HCT116 (cell line): ENCODE results near the gene AXL. TPM values are rescaled to one million over a fixed set of nuclear protein-coding genes. Genes with fewer than 3 reads are reported as not detected.

Experiments used
- ATAC-seq: fragments of 200-7000 bp; cut with Tn5 transposase; 2 replicates; pipeline ENCODE4 v1.9.1; 2020; ENCODE audit warnings: mild to moderate bottlenecking, moderate library complexity
- BruUV-seq: library from RNA; stranded (reverse); fragments of 400-500 nt; replicated peaks from 2 replicates; lab custom pipeline; 2021; lab: Mats Ljungman, UMichigan
- CTCF ChIA-PET: fragments of 300-600 bp; sonication (Branson Sonifier 250); formaldehyde crosslinking; loops from one replicate; lab custom pipeline; 2021; ENCODE audit warnings: antibody characterized with exemption; lab: Charles Lee
- POLR2A ChIA-PET: fragments of 300-600, 350-600 bp; sonication (Branson Sonifier 250); formaldehyde crosslinking; loops from one replicate; lab custom pipeline; 2021; ENCODE audit warnings: antibody characterized with exemption; lab: Charles Lee
- RAD21 ChIA-PET, 2 experiments: fragments of 300-600 bp; sonication (Branson Sonifier 250); formaldehyde crosslinking; loops; one replicate each; lab custom pipeline; 2023; ENCODE audit warnings: low total read pairs in 2 of 2; ENCODE audit not compliant: uncharacterized antibody in 2 of 2, unreplicated experiment in 2 of 2, low non-redundant PET in 1 of 2; lab: Charles Lee
- DNase-seq: peaks from one replicate; pipeline ENCODE4 v3.0.0-alpha.2; 2010; ENCODE audit warnings: low read depth, low spot score
- H2AFZ ChIP-seq: fragments of 200-600 bp; shearing (Covaris generic), sonication (generic); 2 replicates; pipeline ENCODE4 v1.6.1; 2017; ENCODE audit warnings: low read depth, mixed run types, mixed read lengths, antibody characterized with exemption, low read length; ENCODE audit not compliant: poor library complexity, severe bottlenecking
- H3K27ac ChIP-seq: 2 replicates; pipeline ENCODE4 v1.5.1; 2012; ENCODE audit warnings: low read depth, low read length
- H3K27me3 ChIP-seq: fragments of 200-600 bp; sonication (generic); 2 replicates; pipeline ENCODE4 v1.6.1; 2016; ENCODE audit warnings: mixed run types, low read length, mixed read lengths; ENCODE audit not compliant: insufficient read depth
- H3K36me3 ChIP-seq, 2 experiments: fragments of 200-500 bp in 1 of 2; fragments of 200-600 bp in 1 of 2; sonication (Bioruptor generic) in 1 of 2; sonication (generic) in 1 of 2; 2 replicates each; pipeline versions ENCODE4 v1.5.1 to v1.6.1; 2014 to 2016; ENCODE audit warnings: low read length in 2 of 2, inconsistent platforms in 1 of 2, mixed read lengths in 1 of 2, mixed run types in 1 of 2; ENCODE audit not compliant: insufficient read depth in 2 of 2, control insufficient read depth in 1 of 2
- H3K4me1 ChIP-seq, 2 experiments: fragments of 200-600 bp in 1 of 2; sonication (generic) in 1 of 2; 2 replicates each; pipeline versions ENCODE4 v1.5.1 to v1.6.1; 2012 to 2017; ENCODE audit warnings: low read length in 2 of 2, inconsistent platforms in 1 of 2, mild to moderate bottlenecking in 1 of 2, mixed read lengths in 1 of 2, mixed run types in 1 of 2, moderate library complexity in 1 of 2; ENCODE audit not compliant: insufficient read depth in 2 of 2, control insufficient read depth in 1 of 2
- H3K4me2 ChIP-seq: fragments of 200-600 bp; sonication (generic); 2 replicates; pipeline ENCODE4 v1.6.1; 2017; ENCODE audit warnings: mixed run types, low read length, mixed read lengths
- H3K4me3 ChIP-seq, 2 experiments: fragments of 200-600 bp in 1 of 2; sonication (generic) in 1 of 2; replicated peaks in 1 of 2; 2 replicates each; pipeline ENCODE4 v1.5.1; 2011 to 2016; ENCODE audit warnings: low read length in 2 of 2, control low read depth in 1 of 2, low read depth in 1 of 2, mild to moderate bottlenecking in 1 of 2, mixed read lengths in 1 of 2, mixed run types in 1 of 2
- H3K79me2 ChIP-seq: fragments of 200-600 bp; sonication (generic); 2 replicates; pipeline ENCODE4 v1.6.1; 2017; ENCODE audit warnings: mild to moderate bottlenecking, mixed run types, low read length, moderate library complexity, mixed read lengths; ENCODE audit not compliant: insufficient read depth
- H3K9ac ChIP-seq: fragments of 200-600 bp; sonication (generic); 2 replicates; pipeline ENCODE4 v1.6.1; 2016; ENCODE audit warnings: low read length, mixed read lengths
- H3K9me2 ChIP-seq: fragments of 200-600 bp; sonication (generic), shearing (Covaris generic); 2 replicates; pipeline ENCODE4 v1.6.1; 2017; ENCODE audit warnings: mixed run types, mild to moderate bottlenecking, moderate library complexity; ENCODE audit not compliant: insufficient read depth
- H3K9me3 ChIP-seq, 2 experiments: fragments of 200-500 bp in 1 of 2; fragments of 200-600 bp in 1 of 2; sonication (Bioruptor generic) in 1 of 2; sonication (generic) in 1 of 2; 2 replicates each; pipeline ENCODE4 v1.6.1; 2014 to 2017; ENCODE audit warnings: low read length in 2 of 2, mixed read lengths in 2 of 2, inconsistent platforms in 1 of 2, low read depth in 1 of 2, mild to moderate bottlenecking in 1 of 2, mixed run types in 1 of 2, moderate library complexity in 1 of 2; ENCODE audit not compliant: control insufficient read depth in 1 of 2, insufficient read depth in 1 of 2
- H4K20me1 ChIP-seq: fragments of 200-600 bp; sonication (generic), shearing (Covaris generic); 2 replicates; pipeline ENCODE4 v1.6.1; 2017; ENCODE audit warnings: mixed run types, mild to moderate bottlenecking, moderate library complexity; ENCODE audit not compliant: insufficient read depth
- CBX3 ChIP-seq: IDR thresholded peaks from 2 replicates; pipeline ENCODE4 v1.6.1; 2012; ENCODE audit warnings: low read depth
- CTCF ChIP-seq, 3 experiments: fragments of 200-600 bp in 1 of 3; sonication (generic) in 1 of 3; IDR thresholded peaks in 2 of 3; conservative IDR thresholded peaks in 1 of 3; 2 replicates each; pipeline ENCODE4 v1.5.1; 2012 to 2017; ENCODE audit warnings: low read depth in 2 of 3, low read length in 2 of 3, antibody characterized with exemption in 1 of 3, borderline replicate concordance in 1 of 3, control low read depth in 1 of 3, mild to moderate bottlenecking in 1 of 3, mixed read lengths in 1 of 3, mixed run types in 1 of 3, moderate library complexity in 1 of 3; ENCODE audit not compliant: insufficient read depth in 1 of 3
- EZH2 ChIP-seq: fragments of 200-600 bp; sonication (generic); IDR thresholded peaks from 2 replicates; pipeline ENCODE4 v1.6.1; 2017; ENCODE audit warnings: antibody characterized with exemption, mixed run types
- FOSL1 ChIP-seq: IDR thresholded peaks from 2 replicates; pipeline ENCODE4 v1.6.1; 2012; ENCODE audit warnings: low read depth
- JUND ChIP-seq: IDR thresholded peaks from 2 replicates; pipeline ENCODE4 v1.6.1; 2012
- MAX ChIP-seq: IDR thresholded peaks from 2 replicates; pipeline ENCODE4 v1.6.1; 2012
- SIN3A ChIP-seq: IDR thresholded peaks from 2 replicates; pipeline ENCODE4 v1.6.1; 2012; ENCODE audit warnings: low read depth
- SP1 ChIP-seq: IDR thresholded peaks from 2 replicates; pipeline ENCODE4 v1.6.1; 2012; ENCODE audit warnings: low read depth
- ZNF274 ChIP-seq: fragments of 200-500 bp; sonication (Bioruptor generic); IDR thresholded peaks from 2 replicates; pipeline ENCODE4 v1.6.1; 2014; ENCODE audit warnings: mild to moderate bottlenecking, low read depth, low read length, inconsistent platforms
- intact Hi-C: fragments of 100-400 bp; cut with micrococcal nuclease; formaldehyde crosslinking; loops from 2 replicates; pipeline ENCODE4 v1.10.0; 2022
- total RNA-seq: library from RNA; stranded (reverse); gene quantifications from one replicate; pipeline ENCODE4 v1.2.1, GENCODE V29; 2021; ENCODE audit not compliant: unreplicated experiment

Gene AXL
- total RNA-seq, 1 experiment from 2014 or later = 47.4 TPM

- peak; percentile 97 for DNase-seq
- peaks cover 68 to 100% of the 10 kb centered on the region in 2 experiments for H3K4me1 ChIP-seq
- H3K4me3 ChIP-seq = peak overlapping the region; percentile 33 to 50
- ChIA-PET POLR2A (interaction anchor here (1.2 kb wide), 2 partner anchors 9 to 38 kb away, joined by 3 to 12 read pairs; partner anchors contain the start of gene HNRNPUL1), RAD21 (interaction anchor here in 1 of 2 experiments (0.7 kb wide), 1 partner anchor 38 kb away, joined by 3 read pairs; no protein-coding TSS in a partner anchor), CTCF (interaction anchor here (1.2 to 1.3 kb wide), 2 partner anchors 21 to 37 kb away, joined by 4 to 5 read pairs; no protein-coding TSS in a partner anchor)
- no peak overlapping the region for H2AFZ ChIP-seq
- H3K9me3 ChIP-seq = no peaks in the 10 kb centered on the region
- peak overlapping the region; percentile 98 for H3K27ac ChIP-seq
- no peaks in the 10 kb centered on the region for H4K20me1 ChIP-seq
- peaks cover 0 to 25% of the 10 kb centered on the region in 2 experiments; a peak in 1 of 4 replicates for H3K36me3 ChIP-seq
- ATAC-seq = peak; percentile 73
- no peaks in the 10 kb centered on the region for H3K9me2 ChIP-seq
- H3K9ac ChIP-seq = peak overlapping the region; percentile 73
- intact Hi-C loops = loop anchor here (5.0 kb wide), 1 partner anchor 37 kb away; the partner anchor contains the start of gene HNRNPUL1
- H3K79me2 ChIP-seq = peaks cover 37% of the 10 kb centered on the region
- peak; percentile 93 for TF ChIP-seq SIN3A
- peak; percentile 89 for TF ChIP-seq JUND
- peak; percentile 89 for TF ChIP-seq FOSL1
- peak; percentile 87 for TF ChIP-seq SP1
- no peak for TF ChIP-seq EZH2
- TF ChIP-seq CTCF (IDR thresholded peaks at IDR 0.05 in 2 of 3, conservative IDR thresholded peaks at IDR 0.05 in 1 of 3; ENCODE audit: borderline replicate concordance in 1 of 3, insufficient read depth in 1 of 3, low read depth in 2 of 3, low read length in 2 of 3) = no peak
- peak; percentile 93; the same call in 1 of the 2 replicates for TF ChIP-seq CBX3
- peak; percentile 74 for TF ChIP-seq MAX
- no peak for TF ChIP-seq ZNF274
- TF ChIP-seq, all 23 proteins: peak for 6
- Histone ChIP-seq H3K4me2 (peak overlapping the region; percentile 98), H3K27me3 (no peaks in the 10 kb centered on the region)
- BruUV-seq = TSS peak; percentile 74
These were observed 6.4 kb downstream of the AXL start for GRCh38 chr19:41225238-41226052.
